Testis (tissue), 2 donors: Measurements from ENCODE around the gene RHBDD1.

Source experiments
- CTCF ChIP-seq, 3 experiments: fragments of 450-650 bp in 2 of 3; fragments of 200-600 bp in 1 of 3; sonication (generic) in 1 of 3; IDR thresholded peaks; one replicate each; pipeline ENCODE4 v1.5.1; 2016 to 2019; ENCODE audit warnings: antibody characterized with exemption in 3 of 3, mild to moderate bottlenecking in 2 of 3, moderate library complexity in 1 of 3
- POLR2A ChIP-seq: fragments of 450-650 bp; IDR thresholded peaks from one replicate; pipeline ENCODE4 v1.6.1; 2017; ENCODE audit warnings: antibody characterized with exemption, mild to moderate bottlenecking, moderate library complexity

GRCh38 chr2:226790011-226790410, 45.8 kb upstream of the RHBDD1 start:
- TF ChIP-seq POLR2A (no peak), CTCF (IDR thresholded peaks at IDR 0.05) (no peak)
